ENCODE measurements around the gene GBP5.

DNA sequence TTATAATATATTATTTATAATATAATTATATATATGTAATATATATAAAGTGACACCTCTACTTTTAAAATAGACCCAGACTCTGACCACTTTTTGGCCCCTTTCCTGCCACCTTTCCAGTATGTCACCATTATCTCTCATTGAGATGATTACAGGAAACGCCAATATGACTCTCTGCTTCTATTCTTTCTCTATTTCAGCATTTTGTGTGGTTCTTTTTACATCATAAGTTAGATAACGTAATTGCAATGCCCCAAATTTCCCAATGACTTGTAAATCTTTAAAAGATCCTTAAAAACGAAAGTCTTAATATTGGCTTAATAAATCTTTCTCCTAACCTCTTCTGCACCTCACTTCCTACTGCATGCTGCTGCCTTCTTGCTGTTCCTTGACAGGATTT is 8.1 kb upstream of the GBP5 start:
- TF ChIP-seq, protein P1, sequence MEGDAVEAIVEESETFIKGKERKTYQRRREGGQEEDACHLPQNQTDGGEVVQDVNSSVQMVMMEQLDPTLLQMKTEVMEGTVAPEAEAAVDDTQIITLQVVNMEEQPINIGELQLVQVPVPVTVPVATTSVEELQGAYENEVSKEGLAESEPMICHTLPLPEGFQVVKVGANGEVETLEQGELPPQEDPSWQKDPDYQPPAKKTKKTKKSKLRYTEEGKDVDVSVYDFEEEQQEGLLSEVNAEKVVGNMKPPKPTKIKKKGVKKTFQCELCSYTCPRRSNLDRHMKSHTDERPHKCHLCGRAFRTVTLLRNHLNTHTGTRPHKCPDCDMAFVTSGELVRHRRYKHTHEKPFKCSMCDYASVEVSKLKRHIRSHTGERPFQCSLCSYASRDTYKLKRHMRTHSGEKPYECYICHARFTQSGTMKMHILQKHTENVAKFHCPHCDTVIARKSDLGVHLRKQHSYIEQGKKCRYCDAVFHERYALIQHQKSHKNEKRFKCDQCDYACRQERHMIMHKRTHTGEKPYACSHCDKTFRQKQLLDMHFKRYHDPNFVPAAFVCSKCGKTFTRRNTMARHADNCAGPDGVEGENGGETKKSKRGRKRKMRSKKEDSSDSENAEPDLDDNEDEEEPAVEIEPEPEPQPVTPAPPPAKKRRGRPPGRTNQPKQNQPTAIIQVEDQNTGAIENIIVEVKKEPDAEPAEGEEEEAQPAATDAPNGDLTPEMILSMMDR (IDR thresholded peaks at IDR 0.05): no peak
- no peak for TF ChIP-seq POLR2A (IDR thresholded peaks at IDR 0.05)

Data from body of pancreas (tissue), 4 donors.